Measurements from ENCODE around the gene STK32B. TPM values are rescaled to one million over a fixed set of nuclear protein-coding genes. Genes with fewer than 3 reads are reported as not detected.

The STK32B gene
- total RNA-seq, 1 experiment from 2014 or later: 11.6 TPM

GRCh38 chr4:5134620-5135019, 83.3 kb downstream of the STK32B start:
- intact Hi-C loops (cut with micrococcal nuclease; ENCODE audit: unreplicated experiment) (no loop called here), in situ Hi-C loops (cut with HindIII; ENCODE audit: low pct_unique_long_range_greater_than_20kb, low sequenced_read_pairs) (no loop called here)
- H3K9me3 ChIP-seq (ENCODE audit: control insufficient read depth, insufficient read depth, low read depth, low read length): no peaks in the 10 kb centered on the region
- no peak overlapping the region for H3K27ac ChIP-seq (ENCODE audit: low read length)
- DNase-seq (ENCODE audit: low read depth, low spot score): no peak
- ChIA-PET CTCF (no interaction called here), POLR2A (no interaction called here)
- BruUV-seq (replicated peaks): no TSS peak
- H3K4me1 ChIP-seq (ENCODE audit: control insufficient read depth, insufficient read depth, low read length): no peaks in the 10 kb centered on the region
- H3K36me3 ChIP-seq (ENCODE audit: control insufficient read depth, insufficient read depth, low read length): no peaks in the 10 kb centered on the region
- ATAC-seq: no peak
- H3K27me3 ChIP-seq (ENCODE audit: control insufficient read depth, insufficient read depth, low read length): no peaks in the 10 kb centered on the region
- no peak overlapping the region for H3K4me3 ChIP-seq (ENCODE audit: low read depth in 2 of 2, low read length in 2 of 2)
- TF ChIP-seq TCF7L2 (IDR thresholded peaks at IDR 0.05; ENCODE audit: low read depth, low read length): no peak
- no peak for TF ChIP-seq POLR2AphosphoS5 (IDR thresholded peaks at IDR 0.05; ENCODE audit: low read depth, low read length)
- TF ChIP-seq, protein P1, sequence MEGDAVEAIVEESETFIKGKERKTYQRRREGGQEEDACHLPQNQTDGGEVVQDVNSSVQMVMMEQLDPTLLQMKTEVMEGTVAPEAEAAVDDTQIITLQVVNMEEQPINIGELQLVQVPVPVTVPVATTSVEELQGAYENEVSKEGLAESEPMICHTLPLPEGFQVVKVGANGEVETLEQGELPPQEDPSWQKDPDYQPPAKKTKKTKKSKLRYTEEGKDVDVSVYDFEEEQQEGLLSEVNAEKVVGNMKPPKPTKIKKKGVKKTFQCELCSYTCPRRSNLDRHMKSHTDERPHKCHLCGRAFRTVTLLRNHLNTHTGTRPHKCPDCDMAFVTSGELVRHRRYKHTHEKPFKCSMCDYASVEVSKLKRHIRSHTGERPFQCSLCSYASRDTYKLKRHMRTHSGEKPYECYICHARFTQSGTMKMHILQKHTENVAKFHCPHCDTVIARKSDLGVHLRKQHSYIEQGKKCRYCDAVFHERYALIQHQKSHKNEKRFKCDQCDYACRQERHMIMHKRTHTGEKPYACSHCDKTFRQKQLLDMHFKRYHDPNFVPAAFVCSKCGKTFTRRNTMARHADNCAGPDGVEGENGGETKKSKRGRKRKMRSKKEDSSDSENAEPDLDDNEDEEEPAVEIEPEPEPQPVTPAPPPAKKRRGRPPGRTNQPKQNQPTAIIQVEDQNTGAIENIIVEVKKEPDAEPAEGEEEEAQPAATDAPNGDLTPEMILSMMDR (IDR thresholded peaks at IDR 0.05): no peak
- TF ChIP-seq SIN3A (IDR thresholded peaks at IDR 0.05; ENCODE audit: borderline replicate concordance, insufficient read depth, low read depth, low read length): no peak
- TF ChIP-seq, protein P2, sequence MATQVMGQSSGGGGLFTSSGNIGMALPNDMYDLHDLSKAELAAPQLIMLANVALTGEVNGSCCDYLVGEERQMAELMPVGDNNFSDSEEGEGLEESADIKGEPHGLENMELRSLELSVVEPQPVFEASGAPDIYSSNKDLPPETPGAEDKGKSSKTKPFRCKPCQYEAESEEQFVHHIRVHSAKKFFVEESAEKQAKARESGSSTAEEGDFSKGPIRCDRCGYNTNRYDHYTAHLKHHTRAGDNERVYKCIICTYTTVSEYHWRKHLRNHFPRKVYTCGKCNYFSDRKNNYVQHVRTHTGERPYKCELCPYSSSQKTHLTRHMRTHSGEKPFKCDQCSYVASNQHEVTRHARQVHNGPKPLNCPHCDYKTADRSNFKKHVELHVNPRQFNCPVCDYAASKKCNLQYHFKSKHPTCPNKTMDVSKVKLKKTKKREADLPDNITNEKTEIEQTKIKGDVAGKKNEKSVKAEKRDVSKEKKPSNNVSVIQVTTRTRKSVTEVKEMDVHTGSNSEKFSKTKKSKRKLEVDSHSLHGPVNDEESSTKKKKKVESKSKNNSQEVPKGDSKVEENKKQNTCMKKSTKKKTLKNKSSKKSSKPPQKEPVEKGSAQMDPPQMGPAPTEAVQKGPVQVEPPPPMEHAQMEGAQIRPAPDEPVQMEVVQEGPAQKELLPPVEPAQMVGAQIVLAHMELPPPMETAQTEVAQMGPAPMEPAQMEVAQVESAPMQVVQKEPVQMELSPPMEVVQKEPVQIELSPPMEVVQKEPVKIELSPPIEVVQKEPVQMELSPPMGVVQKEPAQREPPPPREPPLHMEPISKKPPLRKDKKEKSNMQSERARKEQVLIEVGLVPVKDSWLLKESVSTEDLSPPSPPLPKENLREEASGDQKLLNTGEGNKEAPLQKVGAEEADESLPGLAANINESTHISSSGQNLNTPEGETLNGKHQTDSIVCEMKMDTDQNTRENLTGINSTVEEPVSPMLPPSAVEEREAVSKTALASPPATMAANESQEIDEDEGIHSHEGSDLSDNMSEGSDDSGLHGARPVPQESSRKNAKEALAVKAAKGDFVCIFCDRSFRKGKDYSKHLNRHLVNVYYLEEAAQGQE (IDR thresholded peaks at IDR 0.05; ENCODE audit: insufficient read depth in 1 of 2, low read depth in 2 of 2, low read length in 1 of 2): no peak

DNA sequence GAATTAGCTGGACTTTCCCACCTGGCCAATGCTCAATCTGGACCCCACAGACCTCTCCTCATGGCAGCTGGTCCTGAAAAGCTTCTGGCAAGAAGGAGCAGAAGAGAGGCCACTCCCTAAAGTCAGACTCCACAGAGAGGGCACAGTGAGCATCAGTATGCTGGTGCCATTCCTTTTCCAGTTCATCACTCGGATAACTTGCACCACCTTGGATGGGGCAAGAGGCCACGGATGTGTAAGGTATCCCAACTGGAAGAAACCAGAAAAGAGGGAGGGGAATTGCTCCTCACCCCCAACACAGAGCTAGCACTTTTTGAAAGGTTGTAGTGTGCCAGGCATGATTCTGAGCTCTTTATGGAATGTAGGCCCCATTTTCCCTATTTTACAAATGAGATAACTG, 85.9 kb downstream of the STK32B start:
- intact Hi-C loops (cut with micrococcal nuclease; ENCODE audit: unreplicated experiment): no loop called here

More for the DNA sequence above, 85.9 kb downstream of the STK32B start:
- Histone ChIP-seq H3K4me3 (ENCODE audit: low read depth in 2 of 2, low read length in 2 of 2) (no peak overlapping the region), H3K4me1 (ENCODE audit: control insufficient read depth, insufficient read depth, low read length) (no peaks in the 10 kb centered on the region), H3K36me3 (ENCODE audit: control insufficient read depth, insufficient read depth, low read length) (no peaks in the 10 kb centered on the region), H3K27me3 (ENCODE audit: control insufficient read depth, insufficient read depth, low read length) (no peaks in the 10 kb centered on the region), H3K9me3 (ENCODE audit: control insufficient read depth, insufficient read depth, low read depth, low read length) (no peaks in the 10 kb centered on the region), H3K27ac (ENCODE audit: low read length) (no peak overlapping the region)
- POLR2A ChIA-PET: no interaction called here
- no TSS peak for BruUV-seq (replicated peaks)
- CTCF ChIA-PET: no interaction called here
- ATAC-seq (no peak), DNase-seq (ENCODE audit: low read depth, low spot score) (no peak)
- in situ Hi-C loops (cut with HindIII; ENCODE audit: low pct_unique_long_range_greater_than_20kb, low sequenced_read_pairs): no loop called here
- TF ChIP-seq, protein P2 (IDR thresholded peaks at IDR 0.05; ENCODE audit: insufficient read depth in 1 of 2, low read depth in 2 of 2, low read length in 1 of 2): no peak
- TF ChIP-seq, protein P1 (IDR thresholded peaks at IDR 0.05): no peak
- TF ChIP-seq SIN3A (IDR thresholded peaks at IDR 0.05; ENCODE audit: borderline replicate concordance, insufficient read depth, low read depth, low read length) (no peak), TCF7L2 (IDR thresholded peaks at IDR 0.05; ENCODE audit: low read depth, low read length) (no peak), POLR2AphosphoS5 (IDR thresholded peaks at IDR 0.05; ENCODE audit: low read depth, low read length) (no peak)

Measured in Panc1 (cell line).